Fibroblast of skin of left quadriceps (primary cell): Measurements from ENCODE around the gene FAM240A.
"Not testable (repeated sequence)": the region's sequence is repeated elsewhere in the genome, so short reads cannot be mapped to it uniquely, and the experiment has no call there.

Experiments
- DNase-seq, 2 experiments: peaks; one replicate each; pipeline ENCODE4 v3.0.0-alpha.2; 2013; ENCODE audit warnings: low read depth in 2 of 2

The FAM240A gene

GRCh38 chr3:46612324-46612723, at the start of gene FAM240A:
Gene FAM240A (plus strand): TSS chr3:46612525. CDS start chr3:46612684, 159 bp downstream.
- no peak for DNase-seq

DNA sequence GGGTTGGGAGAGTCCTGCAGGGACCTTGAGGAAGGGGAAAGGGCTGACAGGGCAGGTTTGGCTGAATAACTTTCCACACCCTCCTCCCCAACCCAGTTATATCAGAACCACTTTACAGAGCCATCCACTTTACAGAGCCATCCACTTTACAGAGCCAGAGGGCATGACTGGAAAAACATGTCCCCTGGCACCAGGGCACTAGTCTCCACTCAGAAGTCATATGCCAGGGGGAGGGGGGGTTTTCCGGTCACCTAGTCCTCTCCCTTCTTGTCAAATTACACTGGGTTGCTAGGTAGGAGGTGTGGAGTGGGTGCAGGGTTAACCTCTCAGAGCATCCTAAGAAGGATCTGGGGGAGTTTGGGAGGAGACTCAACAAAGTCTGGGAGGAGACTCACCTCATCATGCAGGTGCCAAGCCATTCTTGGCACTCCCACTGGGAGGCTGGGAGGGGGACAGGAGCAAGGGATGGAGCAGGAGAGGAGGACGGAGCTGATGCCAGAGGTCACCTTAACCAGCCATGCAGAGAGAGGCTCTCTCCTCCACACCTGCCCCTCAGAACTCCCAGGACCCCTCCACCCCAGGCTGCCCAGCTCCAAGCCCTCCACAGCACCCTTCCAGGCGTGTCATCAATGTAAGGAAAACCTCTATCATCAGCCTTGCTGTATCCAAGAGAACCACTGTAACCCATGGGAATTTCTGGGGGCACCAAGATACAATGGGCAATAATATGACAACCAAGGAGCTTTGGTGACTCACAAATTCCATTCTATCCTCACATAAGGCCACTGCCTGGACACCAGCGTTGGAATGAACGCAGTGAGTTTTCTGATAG, 47.9 kb upstream of the FAM240A start:
- DNase-seq, result no peak

GRCh38 chr3:46565077-46565476, 47.2 kb upstream of the FAM240A start:
- DNase-seq, result no peak

- no peak for DNase-seq
Measured at GRCh38 chr3:46565607-46566039, 46.7 kb upstream of the FAM240A start.

GRCh38 chr3:46566040-46566641, 46.2 kb upstream of the FAM240A start, which contains the start of gene LRRC2:
Gene LRRC2 (minus strand): TSS chr3:46566302. CDS start chr3:46551591, 14,711 bp downstream.
- peak; percentile 26 to 36 for DNase-seq

GRCh38 chr3:46571684-46572083, 40.6 kb upstream of the FAM240A start:
- DNase-seq, result no peak

DNA sequence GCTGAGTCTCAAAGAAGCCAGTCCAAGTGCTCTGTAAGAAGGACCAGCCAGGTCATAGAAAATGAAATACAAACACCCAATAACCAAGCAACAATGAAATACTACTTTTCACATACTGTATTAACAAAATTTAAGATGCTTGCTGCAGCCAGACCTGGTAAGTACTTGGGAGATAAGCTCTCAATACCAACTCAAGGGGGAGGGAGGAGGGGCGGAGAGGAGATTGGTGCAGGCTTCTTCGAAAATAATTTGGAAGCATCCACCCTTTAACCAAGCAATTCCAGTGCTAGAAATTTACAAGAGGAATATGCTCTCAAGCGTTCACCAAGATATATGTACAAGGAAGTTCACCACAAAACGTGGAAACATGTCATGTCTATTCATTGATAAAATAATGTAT, 38.6 kb upstream of the FAM240A start:
- DNase-seq, result no peak

DNA sequence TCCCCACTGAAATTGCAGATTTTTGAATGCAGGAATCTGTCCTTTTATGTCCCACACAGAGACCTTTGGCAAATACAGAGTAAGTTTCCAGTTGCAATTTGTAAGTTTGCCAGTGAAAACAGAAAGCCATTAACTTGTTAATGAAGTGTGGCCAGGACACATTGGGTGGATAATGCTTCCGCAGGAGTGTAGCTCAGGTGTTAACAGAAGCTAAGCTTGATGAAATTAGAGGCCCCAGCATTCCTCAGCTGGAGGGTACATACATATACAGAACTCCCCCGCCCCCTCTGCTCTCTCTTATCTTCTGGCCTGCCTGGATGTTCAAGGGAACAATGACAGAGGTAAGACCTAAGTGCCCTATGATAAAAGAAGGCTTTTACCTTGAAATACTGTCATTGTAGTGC, 38.1 kb upstream of the FAM240A start:
- DNase-seq, result no peak

DNA sequence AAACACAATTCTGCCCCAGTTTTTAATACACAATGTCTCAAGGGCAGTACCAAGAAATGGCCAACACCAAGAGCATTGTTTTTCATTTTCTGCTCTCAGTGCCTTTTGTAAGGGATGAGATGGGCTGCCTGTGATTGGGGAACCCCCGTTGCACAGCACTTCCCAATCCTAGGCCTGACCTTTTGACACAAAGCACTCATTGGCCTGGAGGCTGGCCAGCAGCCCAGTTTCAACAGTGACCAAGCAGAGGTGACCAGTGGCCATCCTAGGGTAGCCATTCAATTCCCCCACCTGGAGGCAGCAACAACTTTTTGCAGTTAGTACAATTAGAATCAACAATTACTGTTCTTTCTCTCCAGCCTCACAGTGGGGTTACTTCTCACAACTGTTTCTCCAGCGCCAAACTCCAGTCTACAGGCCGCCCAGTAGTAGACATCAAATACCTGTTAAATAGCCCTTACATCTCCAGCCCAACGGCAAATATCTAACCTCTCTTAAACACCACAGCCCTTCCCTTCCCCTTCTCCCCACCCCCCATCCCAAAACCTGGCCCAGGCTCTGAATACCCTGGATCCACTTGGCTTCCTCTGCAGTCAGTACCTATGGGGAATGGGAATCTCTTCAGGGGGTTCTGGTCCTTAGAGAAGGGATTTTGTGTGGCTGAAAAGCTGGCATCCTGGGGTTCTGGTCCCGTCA, 37.3 kb upstream of the FAM240A start:
- DNase-seq, result no peak

GRCh38 chr3:46575577-46576222, 36.6 kb upstream of the FAM240A start:
- no peak for DNase-seq

- no peak for DNase-seq
Measured at GRCh38 chr3:46576386-46576785, 35.9 kb upstream of the FAM240A start.

DNA sequence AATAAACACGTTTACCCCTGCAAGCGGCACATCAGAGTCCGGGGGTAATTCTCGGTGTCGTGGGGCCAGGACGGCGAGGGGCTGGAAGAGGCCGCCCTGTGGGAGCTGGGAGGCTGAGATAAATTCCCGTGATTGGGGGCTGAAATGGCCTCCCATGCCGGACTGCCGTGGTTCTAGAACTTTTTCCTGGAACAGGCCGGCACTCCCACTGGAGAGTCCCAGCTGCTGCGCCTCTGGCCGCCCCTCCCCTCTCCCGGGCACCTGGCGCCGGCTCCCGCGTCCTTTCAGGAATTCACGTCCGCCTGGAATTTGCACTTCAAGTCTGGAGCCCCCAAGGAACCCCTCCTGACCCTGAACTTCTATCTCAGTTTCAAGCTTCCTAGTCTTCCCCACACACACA, 35.4 kb upstream of the FAM240A start:
- no peak for DNase-seq

GRCh38 chr3:46577580-46578249, 34.6 kb upstream of the FAM240A start:
- not testable (repeated sequence) for DNase-seq

- DNase-seq, result no peak
Measured at GRCh38 chr3:46578973-46579755, 33.2 kb upstream of the FAM240A start.

- DNase-seq, result no peak
Measured at GRCh38 chr3:46579756-46580286, 32.5 kb upstream of the FAM240A start.

GRCh38 chr3:46580675-46581074, 31.6 kb upstream of the FAM240A start:
- DNase-seq, result no peak

- no peak for DNase-seq
Measured at GRCh38 chr3:46584598-46585467, 27.5 kb upstream of the FAM240A start.

- no peak for DNase-seq
Measured at GRCh38 chr3:46585799-46586693, 26.3 kb upstream of the FAM240A start.
